ENCODE measurements around the gene BBS12. TPM values are rescaled to one million over a fixed set of nuclear protein-coding genes. Genes with fewer than 3 reads are reported as not detected.

The BBS12 gene
- total RNA-seq, 1 experiment from 2014 or later, result 4.1 TPM

Other genes starting within 250 kb of the BBS12 start
- gene IL21, start 111.6 kb upstream of the BBS12 start, total RNA-seq (2014; rRNA removed; shearing (Covaris generic)), result not detected in 2 replicates
- 3.1 and 4.9 TPM in 2 replicates for gene FGF2, start 94.1 kb downstream of the BBS12 start, total RNA-seq (2014; rRNA removed; shearing (Covaris generic))
- gene NUDT6, start 189.9 kb downstream of the BBS12 start, total RNA-seq (2014; rRNA removed; shearing (Covaris generic)), result 11.4 and 11.7 TPM in 2 replicates